ENCODE data around the gene IFI6.

IFI6 gene

GRCh38 chr1:27669876-27670275, 2.1 kb downstream of the IFI6 start:
- no peak for DNase-seq

- peak; percentile 49 for DNase-seq
These were observed 2.9 kb downstream of the IFI6 start for GRCh38 chr1:27668808-27669723.

- DNase-seq: no peak
These were observed 3.7 kb downstream of the IFI6 start for GRCh38 chr1:27668121-27668807.

GRCh38 chr1:27666791-27667254, 5.2 kb downstream of the IFI6 start:
- DNase-seq: peak; percentile 69

GRCh38 chr1:27666294-27666693, 5.7 kb downstream of the IFI6 start:
- no peak for DNase-seq

GRCh38 chr1:27665016-27665651, 6.9 kb downstream of the IFI6 start:
- DNase-seq: no peak

- no peak for DNase-seq
These were observed 7.7 kb downstream of the IFI6 start for GRCh38 chr1:27664291-27664690.

- peak; percentile 91 for DNase-seq
These were observed 9.1 kb downstream of the IFI6 start for GRCh38 chr1:27662707-27663393.

GRCh38 chr1:27662261-27662660, 9.7 kb downstream of the IFI6 start:
- no peak for DNase-seq

GRCh38 chr1:27661412-27662075, 10.4 kb downstream of the IFI6 start:
- DNase-seq: no peak

- peak; percentile 38 for DNase-seq
These were observed 11.6 kb downstream of the IFI6 start for GRCh38 chr1:27660300-27660835.

- DNase-seq: peak; percentile 96
These were observed 12.3 kb downstream of the IFI6 start for GRCh38 chr1:27659497-27660299.

- peak; percentile 67 for DNase-seq
These were observed 13.0 kb downstream of the IFI6 start for GRCh38 chr1:27658951-27659496.

- DNase-seq: peak; percentile 95
These were observed 15.7 kb downstream of the IFI6 start for GRCh38 chr1:27656157-27656893.

- DNase-seq: peak; percentile 61
These were observed 16.6 kb downstream of the IFI6 start for GRCh38 chr1:27655151-27655937.

- peak; percentile 83 for DNase-seq
These were observed 19.7 kb downstream of the IFI6 start for GRCh38 chr1:27652111-27652864.

- peak; percentile 95 for DNase-seq
These were observed 21.3 kb downstream of the IFI6 start for GRCh38 chr1:27650539-27651175.

- no peak for DNase-seq
These were observed 21.8 kb downstream of the IFI6 start for GRCh38 chr1:27650171-27650538.

Measured in suppressor macrophage treated with lipopolysaccharide for 4 hours (primary cell).